Chondrocyte (in vitro differentiated cells): Measurements from ENCODE around the gene UBE3A. TPM values are rescaled to one million over a fixed set of nuclear protein-coding genes. Genes with fewer than 3 reads are reported as not detected.
A peak's percentile ranks its signal among the peaks of the same experiment; 100 is the strongest.

Experiments used
- DNase-seq: peaks from one replicate; pipeline ENCODE4 v3.0.0; 2021; ENCODE audit warnings: mixed read lengths, low spot score
- H3K27ac Mint-ChIP-seq: one replicate; pipeline ENCODE4 v1.8.0; 2021; ENCODE audit warnings: mild to moderate bottlenecking, moderate library complexity, mixed read lengths; ENCODE audit not compliant: unreplicated experiment
- H3K27me3 Mint-ChIP-seq: 2 replicates; pipeline ENCODE4 v1.8.0; 2021; ENCODE audit warnings: low read depth, mixed read lengths
- H3K36me3 Mint-ChIP-seq: 2 replicates; pipeline ENCODE4 v1.8.0; 2021; ENCODE audit warnings: low read depth, mixed read lengths
- H3K4me1 Mint-ChIP-seq: 2 replicates; pipeline ENCODE4 v1.8.0; 2021; ENCODE audit warnings: low read depth, mild to moderate bottlenecking, mixed read lengths
- H3K4me3 Mint-ChIP-seq: one replicate; pipeline ENCODE4 v1.8.0; 2021; ENCODE audit warnings: mild to moderate bottlenecking, moderate library complexity, mixed read lengths; ENCODE audit not compliant: unreplicated experiment
- H3K9me3 Mint-ChIP-seq: 2 replicates; pipeline ENCODE4 v1.8.0; 2021; ENCODE audit warnings: low read depth, mixed read lengths
- CTCF ChIP-seq: fragments of 200-600 bp; sonication (generic); IDR thresholded peaks from 2 replicates; pipeline ENCODE4 v1.5.0; 2021; ENCODE audit warnings: antibody characterized with exemption, mild to moderate bottlenecking, moderate library complexity
- total RNA-seq: library from RNA; stranded (reverse); gene quantifications from 3 replicates; pipeline ENCODE4 v1.2.1, GENCODE V29; 2021

UBE3A gene
- total RNA-seq, 1 donor from 2014 or later: 75.9 TPM

DNA sequence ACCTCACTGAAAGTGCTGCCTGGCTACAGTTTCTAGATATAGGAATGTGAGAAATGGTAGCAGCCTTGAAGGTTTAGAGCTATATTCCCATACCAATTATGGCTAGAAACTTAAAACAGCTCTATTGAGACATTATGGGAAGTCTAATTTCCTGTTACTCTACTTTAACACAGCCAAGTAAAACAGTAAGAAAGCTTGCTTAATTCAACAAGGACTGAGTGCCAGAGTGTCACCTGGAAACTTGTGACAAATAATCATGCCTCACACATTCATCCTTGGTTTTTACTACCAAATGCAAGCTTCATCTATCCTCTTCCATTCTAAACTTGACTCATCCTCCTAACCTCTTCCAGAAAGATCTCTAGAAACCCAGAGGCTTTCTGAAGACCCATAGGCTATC is 41.7 kb downstream of the UBE3A start:
- peaks cover 21% of the 10 kb centered on the region for H3K4me1 Mint-ChIP-seq
- no peak for DNase-seq
- peaks cover 10% of the 10 kb centered on the region for H3K36me3 Mint-ChIP-seq
- H3K9me3 Mint-ChIP-seq: peaks cover 9% of the 10 kb centered on the region
- H3K4me3 Mint-ChIP-seq: no peak overlapping the region
- peak overlapping the region; percentile 55 for H3K27ac Mint-ChIP-seq
- TF ChIP-seq CTCF: no peak
- H3K27me3 Mint-ChIP-seq: no peaks in the 10 kb centered on the region

DNA sequence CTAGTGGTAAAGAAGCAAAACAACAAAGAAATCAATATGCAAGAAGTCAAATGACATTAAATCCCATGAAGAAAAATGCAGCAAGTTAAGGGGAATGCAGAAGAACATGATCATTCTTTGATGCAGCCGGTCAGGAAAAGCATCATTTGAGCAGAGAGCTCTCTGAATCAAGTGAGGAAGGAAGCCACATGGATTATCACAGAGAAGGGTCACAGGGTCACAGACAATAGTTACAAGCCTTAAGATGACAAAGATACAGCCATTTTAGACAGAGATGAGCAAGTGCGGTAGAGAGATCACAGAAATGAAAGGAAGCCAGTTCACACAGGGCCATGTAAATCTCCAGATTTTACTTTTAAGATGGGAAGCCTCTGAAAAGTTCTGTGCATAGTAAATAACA is 43.9 kb downstream of the UBE3A start:
- H3K27ac Mint-ChIP-seq: no peak overlapping the region
- no peak for DNase-seq
- H3K4me1 Mint-ChIP-seq: peaks cover 13% of the 10 kb centered on the region

DNA sequence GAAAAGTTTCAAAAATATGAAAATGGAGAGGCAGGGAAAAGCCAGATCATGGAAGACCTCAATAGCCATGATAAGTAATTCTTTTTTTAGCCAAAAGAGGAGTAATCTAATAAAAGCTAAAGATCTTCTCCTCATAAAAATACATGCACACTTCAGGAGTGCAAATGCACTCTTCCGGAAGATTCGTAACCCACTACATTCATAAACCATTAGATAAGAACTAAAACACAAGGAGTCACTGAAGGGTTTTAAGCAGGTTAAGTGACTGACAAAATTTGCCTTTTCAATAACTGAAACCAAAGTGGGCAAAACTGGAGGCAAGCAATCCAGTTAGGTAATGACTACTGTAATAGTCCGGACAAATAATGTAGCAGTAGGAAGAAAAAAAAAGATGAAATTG is 46.0 kb downstream of the UBE3A start:
- Mint-ChIP-seq H3K4me1 (peaks cover 12% of the 10 kb centered on the region), H3K9me3 (peaks cover 6% of the 10 kb centered on the region), H3K36me3 (peaks cover 5% of the 10 kb centered on the region), H3K4me3 (no peak overlapping the region), H3K27ac (no peak overlapping the region), H3K27me3 (no peaks in the 10 kb centered on the region)
- no peak for TF ChIP-seq CTCF
- no peak for DNase-seq

More for the DNA sequence above, 43.9 kb downstream of the UBE3A start:
- Mint-ChIP-seq H3K4me3 (no peak overlapping the region), H3K27me3 (no peaks in the 10 kb centered on the region), H3K36me3 (peaks cover 10% of the 10 kb centered on the region), H3K9me3 (peaks cover 3% of the 10 kb centered on the region)
- no peak for TF ChIP-seq CTCF

DNA sequence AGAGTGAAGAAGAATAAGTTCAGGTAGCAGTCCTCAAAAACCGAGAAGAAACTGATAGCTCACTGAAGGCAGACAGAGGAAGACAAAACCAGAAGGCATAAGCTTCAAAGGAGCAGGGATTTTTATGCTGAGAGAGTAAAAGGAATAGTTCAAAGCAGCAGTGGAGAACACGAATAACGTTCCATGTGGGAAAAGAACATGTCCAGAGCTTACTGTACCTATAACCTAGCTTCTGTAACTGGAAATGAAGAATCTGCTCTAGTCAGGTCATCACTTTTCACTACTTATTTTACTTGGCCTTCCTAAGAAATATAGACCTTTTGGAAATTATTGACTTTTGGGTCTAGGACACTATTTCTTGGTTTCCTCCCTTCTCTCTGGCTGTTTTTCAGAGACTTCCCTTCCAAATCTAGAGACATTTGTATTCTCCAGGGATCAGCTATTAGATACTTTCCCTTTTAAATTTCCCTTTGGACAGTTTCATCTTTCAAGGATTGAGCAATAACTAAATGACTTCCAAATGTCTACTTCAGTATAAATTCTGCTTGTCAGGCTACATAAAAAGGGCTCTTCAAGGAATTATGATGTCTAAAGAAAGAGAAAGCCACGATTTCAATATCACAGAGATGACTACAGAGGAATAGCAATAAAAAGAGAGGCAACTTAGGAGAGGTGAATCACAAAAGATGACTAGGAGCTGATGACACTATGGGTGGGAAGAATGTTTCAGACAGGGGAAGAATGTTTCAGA is 46.7 kb downstream of the UBE3A start:
- no peak overlapping the region for H3K4me3 Mint-ChIP-seq
- no peak for TF ChIP-seq CTCF
- no peak for DNase-seq
- no peak overlapping the region for H3K27ac Mint-ChIP-seq
- H3K27me3 Mint-ChIP-seq: no peaks in the 10 kb centered on the region
- H3K4me1 Mint-ChIP-seq: peaks cover 6% of the 10 kb centered on the region
- H3K9me3 Mint-ChIP-seq: peaks cover 3% of the 10 kb centered on the region
- peaks cover 5% of the 10 kb centered on the region for H3K36me3 Mint-ChIP-seq

DNA sequence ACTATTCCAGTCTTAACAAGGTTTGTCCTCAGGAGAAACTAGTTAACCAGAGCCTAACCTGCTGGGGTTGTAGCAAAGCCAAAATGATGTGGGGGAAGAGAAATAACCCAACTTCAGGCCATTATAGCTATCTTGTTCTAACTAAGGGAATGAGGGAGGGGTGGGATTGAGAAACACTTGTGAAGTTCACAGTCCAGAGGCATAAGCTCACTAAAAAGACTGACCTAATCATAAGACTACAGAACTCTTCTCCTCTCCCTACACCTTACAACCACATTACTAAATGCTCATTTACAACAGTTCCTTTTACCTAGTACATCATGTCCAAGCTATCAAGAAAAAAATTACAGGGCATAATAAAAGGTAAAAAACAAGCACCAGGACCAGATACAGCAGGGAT is 52.8 kb downstream of the UBE3A start:
- H3K27me3 Mint-ChIP-seq: no peaks in the 10 kb centered on the region
- no peak for DNase-seq
- no peak for TF ChIP-seq CTCF
- H3K9me3 Mint-ChIP-seq: peaks cover 25% of the 10 kb centered on the region
- H3K27ac Mint-ChIP-seq: no peak overlapping the region
- H3K4me3 Mint-ChIP-seq: no peak overlapping the region
- peaks cover 7% of the 10 kb centered on the region for H3K4me1 Mint-ChIP-seq
- peaks cover 16% of the 10 kb centered on the region for H3K36me3 Mint-ChIP-seq
